PC-9 (cell line): Measurements from ENCODE around the gene DCAF15.

Experiments used
- CTCF ChIP-seq: fragments of 200-600 bp; sonication (generic); conservative IDR thresholded peaks from 2 replicates; pipeline ENCODE4 v1.6.1; 2017; ENCODE audit warnings: mixed run types, antibody characterized with exemption, mild to moderate bottlenecking, moderate library complexity
- EZH2 ChIP-seq: fragments of 200-600 bp; sonication (generic); IDR thresholded peaks from 2 replicates; pipeline ENCODE4 v1.8.0; 2017; ENCODE audit warnings: antibody characterized with exemption, low read depth

DNA sequence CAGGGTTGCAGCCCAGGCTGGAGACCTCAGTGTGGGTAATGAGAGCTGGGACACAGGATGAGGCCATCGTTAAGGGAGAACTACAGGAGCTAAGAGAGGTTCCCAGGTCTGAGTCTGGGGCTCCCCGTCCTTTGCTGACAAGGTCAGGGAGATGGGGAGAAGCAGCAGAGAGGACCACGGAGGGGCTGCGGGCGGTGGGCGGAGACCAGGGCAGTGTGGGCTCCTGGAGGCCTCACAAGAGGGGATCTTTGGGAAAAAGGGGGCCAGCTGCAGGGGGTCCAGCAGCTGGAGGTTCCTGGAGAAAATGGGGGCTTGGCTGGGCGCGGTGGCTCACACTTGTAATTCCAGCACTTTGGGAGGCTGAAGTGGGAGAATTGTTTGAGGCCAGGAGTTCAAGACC, 37.8 kb downstream of the DCAF15 start:
- TF ChIP-seq CTCF (no peak), EZH2 (no peak)
